NCI-H128 (cell line): Measurements from ENCODE around the gene CCDC69.
"Not testable (repeated sequence)": the region's sequence is repeated elsewhere in the genome, so short reads cannot be mapped to it uniquely, and the experiment has no call there.

ENCODE experiments used
- DNase-seq: peaks from one replicate; lab custom pipeline; 2025; ENCODE audit not compliant: unreplicated experiment; lab: John Stamatoyannopoulos, UW

Gene CCDC69

DNA sequence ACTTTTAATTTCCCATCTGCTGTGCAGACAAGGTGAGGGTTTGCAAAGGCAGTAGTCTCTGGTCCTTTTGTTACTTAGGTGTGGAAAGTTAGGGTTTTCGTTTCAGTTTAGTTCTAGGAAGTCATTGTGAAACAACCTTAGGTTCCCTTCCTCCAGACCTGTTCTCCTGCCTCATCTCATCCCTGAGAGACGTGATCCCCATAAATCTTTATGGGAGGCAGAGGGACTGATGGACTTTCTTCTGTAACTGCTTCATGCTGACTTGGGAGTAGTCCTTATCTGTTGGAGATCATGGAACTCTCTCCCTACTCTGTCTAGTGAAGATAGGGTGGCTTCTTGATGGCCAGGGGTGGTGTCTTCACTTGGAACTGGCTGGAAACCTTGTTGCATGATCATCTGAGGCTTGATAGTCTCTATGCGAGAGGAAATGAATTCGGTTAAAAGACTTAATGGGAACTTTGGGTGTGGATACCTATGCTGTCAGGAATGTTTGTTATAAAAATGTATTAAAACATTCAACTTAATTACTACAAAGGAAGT is 21.9 kb upstream of the CCDC69 start:
- DNase-seq: no peak

DNA sequence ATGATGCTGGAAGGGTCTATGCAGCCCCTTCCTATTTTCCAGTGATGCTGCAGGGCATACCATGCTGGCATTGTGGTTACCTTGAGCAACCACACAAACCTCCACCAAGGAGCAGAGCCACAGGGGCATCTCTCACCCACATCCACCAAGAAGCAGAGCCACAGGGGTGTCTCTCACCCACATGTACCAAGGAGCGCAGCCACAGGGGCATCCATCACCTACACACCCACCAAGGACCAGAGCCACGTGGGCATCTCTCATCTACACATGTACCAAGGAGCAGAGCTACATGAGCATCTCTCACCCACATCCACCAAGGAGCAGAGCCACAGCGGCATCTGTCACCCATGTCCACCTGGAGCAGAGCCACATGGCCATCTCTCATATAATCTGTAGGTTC is 20.3 kb upstream of the CCDC69 start:
- DNase-seq: no peak

DNA sequence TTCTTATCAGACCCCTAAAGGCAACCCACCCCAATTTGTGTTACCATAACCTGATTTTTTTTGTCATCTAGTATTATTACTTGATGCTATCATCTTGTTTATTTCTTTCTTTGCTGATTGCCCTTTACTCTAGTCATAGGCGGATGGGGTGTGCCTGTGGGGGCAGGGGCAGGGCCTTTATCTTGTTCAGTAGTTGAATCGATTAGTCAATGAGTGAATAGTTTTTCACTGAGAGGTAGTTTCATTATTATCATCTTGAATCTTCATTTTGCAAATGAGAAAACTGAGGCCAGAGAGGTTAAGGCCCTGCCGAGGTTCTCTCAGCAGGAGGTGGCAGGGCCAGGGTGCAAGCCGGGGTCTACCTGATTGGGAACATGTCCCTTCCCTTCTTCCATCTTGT is 19.7 kb upstream of the CCDC69 start:
- DNase-seq: no peak

DNA sequence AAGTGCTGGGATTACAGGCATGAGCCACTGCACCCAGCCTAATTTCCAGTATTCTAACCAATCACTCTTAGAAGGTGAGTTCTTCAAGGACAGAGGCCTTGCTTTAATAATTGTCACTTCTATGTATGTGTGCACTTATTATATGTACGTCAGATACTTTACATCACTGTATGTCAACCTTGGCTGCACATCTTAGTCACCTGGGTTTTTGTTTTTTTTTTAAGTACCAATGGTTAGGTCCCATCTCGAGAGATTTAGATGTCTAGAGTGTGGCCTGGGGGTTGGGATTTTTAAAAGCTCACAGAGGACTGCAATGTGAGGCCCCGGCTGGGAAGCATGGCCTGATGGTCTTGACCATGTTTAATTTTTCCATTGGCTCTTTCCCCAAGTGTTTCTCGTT is 19.2 kb upstream of the CCDC69 start:
- no peak for DNase-seq

DNA sequence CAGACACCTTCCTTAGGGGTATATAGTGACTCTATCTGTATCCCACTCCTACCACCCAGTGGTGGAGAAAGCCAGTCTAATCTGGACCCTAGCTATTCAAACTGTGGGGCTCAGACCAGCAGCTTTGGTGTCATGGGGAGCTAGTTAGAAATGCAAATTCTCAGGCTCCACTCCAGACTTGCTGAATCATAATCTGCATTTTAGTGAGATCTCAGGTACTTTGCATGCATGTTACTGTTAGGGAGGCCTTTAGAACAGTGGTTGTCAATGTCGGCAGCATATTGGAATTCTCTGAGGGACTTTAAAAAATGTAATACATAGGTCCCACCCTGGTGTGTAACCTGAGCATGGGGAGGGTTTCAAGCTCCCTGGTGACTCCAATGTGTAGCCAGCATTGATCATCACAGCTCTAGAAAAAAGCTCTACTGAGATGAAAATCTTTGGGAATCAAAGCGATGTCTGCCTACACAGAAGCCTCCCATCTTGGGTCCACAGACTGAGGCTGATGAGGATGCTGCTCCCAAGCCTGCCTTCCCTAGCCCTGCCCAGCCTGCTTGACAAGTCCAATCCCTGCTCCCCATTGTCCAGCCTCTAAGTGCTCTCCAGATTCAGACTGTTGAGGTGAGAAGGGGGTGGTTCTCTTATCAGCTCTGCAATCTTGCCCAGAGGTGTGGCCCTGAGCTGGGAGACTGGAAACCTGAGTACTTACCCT is 17.2 kb upstream of the CCDC69 start:
- DNase-seq: no peak

DNA sequence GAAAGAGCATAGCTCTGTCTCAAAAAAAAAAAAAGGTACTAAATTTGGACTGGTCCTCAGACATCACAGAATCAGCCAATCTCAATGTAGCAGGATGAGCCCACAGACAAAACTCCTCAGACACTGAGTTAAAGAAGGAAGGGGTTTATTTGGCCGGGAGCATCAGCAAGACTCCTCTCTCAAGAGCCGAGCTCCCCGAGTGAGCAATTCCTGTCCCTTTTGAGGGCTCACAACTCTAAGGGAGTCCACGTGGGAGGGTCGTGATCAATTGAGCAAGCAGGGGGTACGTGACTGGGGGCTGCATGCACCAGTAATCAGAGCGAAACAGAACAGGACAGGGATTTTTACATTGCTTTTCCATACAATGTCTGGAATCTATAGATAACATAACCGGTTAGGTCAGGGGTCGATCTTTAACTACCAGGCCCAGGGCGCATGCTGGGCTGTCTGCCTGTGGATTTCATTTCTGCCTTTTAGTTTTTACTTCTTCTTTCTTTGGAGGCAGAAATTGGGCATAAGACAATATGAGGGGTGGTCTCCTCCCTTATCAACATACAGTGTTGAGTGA is 16.5 kb upstream of the CCDC69 start:
- DNase-seq: not testable (repeated sequence)

DNA sequence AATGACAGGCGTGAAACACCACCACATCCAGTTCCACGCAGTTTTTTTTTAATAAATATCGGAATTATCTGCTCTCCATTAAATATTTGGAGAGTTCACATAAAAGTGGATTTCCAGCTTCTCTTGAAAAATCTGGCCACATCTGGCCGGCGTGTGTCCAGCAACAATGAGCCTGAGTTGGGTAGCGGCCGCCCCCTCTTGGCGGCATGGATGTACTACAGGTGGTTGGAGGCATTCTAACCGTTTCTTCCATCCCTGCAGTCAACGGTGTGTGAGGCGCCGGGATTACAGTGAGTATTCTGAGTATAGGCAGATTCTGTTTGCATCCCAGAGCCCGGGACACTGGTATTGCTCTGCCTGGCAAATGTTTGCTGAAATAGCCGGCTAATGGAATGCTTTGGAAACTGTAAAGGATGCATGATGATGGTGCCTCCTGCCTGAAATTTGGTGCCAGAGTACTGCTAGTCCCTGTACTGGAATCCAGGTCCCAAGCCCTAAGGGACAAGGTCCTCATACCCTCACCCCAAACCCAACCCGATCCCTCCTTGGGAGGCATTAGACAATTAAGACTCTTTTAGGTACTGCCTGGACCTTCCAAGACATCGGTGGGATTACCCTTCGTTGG is 15.5 kb upstream of the CCDC69 start:
- DNase-seq: no peak

DNA sequence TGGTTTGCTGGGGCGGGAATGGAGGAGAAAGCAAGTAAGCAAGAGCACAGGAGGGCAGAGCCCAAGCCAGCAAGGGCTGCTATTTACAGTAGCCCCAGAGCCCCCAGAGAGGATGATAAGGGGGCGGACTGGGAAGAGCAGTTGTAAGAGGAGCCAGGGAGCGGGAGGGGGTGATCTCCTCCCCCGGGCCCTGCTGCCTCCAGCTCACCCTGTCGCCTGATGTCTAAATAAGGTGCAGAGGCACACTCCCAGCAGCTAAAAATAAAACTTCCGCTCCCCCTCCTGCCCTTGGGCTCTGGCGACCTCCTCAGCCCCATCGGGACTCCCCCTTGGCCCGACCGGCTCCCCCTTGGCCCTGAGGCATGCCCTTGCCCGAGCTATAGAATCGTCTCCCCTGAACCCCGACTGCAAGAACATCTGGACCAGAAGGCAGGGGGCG is 14.4 kb upstream of the CCDC69 start:
- DNase-seq: no peak

DNA sequence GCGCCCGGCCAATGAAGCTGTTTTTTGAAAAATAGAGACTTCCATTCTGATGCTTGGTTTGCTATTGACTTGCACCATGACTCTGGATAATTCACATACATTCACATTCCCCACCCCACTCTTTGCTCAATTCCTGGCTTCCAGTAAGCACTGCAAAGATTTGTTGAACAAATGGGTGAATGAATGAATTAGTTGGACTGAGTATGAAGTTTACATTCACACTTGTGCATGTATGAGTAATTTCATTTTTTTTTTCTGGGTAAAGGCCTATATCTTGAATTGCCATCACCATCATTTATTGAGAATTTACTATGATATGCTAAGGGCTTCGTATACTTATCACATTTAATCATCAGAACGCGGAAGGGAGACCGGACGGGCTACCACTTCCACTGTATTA is 13.8 kb upstream of the CCDC69 start:
- no peak for DNase-seq

DNA sequence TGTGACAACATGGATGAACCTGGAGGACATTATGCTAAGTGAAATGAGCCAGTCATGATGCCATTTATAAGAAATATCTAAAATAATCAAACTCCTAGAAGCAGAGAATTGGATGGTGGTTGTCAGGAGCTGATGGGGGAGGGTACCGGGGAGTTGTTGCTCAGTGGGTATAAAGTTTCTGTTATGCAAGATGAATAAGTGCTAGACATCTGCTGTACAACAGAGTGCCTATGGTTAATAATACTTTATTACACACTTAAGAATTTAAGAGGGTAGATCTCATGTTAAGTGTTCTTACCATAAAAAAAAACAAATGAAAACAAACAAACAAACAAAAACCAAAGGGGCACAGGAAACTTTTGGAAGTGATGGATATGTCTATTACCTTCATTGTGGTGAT is 13.0 kb upstream of the CCDC69 start:
- no peak for DNase-seq

DNA sequence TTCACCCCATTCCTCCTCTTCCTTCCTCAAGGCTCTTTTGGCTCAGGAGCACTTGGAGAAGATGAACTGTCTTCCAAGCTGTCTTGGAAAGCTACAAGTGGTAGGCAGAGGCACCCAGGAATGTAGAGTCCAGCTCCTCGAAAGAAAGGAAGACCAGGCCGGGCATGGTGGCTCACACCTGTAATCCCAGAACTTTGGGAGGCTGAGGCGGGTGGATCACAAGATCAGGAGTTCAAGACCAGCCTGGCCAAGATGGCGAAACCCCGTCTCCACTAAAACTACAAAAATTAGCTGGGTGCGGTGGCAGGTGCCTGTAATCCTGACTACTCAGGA is 11.3 kb upstream of the CCDC69 start:
- DNase-seq: not testable (repeated sequence)

DNA sequence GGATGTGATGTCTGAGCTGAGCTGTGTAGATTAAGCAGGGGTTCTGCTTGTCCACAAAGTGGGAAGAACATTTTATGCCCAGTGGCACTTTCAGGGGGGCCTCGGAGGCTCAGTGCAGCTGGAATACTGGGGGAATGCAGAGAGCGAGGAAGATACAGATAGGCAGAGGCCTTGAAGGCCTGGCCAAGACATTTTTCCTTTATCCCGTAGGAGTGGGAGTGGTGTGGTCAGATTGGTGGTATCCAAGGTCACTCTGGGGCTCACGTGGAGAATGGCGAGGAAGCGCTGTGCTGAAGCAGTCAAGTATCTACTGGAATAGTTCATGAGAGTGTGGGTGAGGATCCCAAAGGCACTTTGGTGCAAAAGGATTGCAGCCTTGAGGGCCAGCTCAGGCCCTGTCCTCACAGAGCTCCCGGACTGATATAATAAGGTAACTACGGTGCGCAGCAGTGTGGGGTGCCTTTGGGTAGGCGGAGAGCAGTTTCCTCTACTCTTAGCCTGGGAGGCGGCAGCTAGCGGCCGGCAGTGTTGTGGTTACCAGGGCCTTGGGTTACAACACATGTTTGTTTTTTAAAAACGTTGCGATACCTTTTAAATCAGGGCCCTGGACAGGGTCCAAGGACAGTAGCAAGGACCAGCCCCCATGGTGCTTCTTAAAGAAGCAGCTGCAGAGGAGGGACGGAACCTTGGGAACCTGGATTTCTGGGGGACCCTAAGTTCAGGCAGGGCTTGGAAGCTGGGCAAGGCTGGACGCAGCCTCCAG is 10.8 kb upstream of the CCDC69 start:
- DNase-seq: no peak

DNA sequence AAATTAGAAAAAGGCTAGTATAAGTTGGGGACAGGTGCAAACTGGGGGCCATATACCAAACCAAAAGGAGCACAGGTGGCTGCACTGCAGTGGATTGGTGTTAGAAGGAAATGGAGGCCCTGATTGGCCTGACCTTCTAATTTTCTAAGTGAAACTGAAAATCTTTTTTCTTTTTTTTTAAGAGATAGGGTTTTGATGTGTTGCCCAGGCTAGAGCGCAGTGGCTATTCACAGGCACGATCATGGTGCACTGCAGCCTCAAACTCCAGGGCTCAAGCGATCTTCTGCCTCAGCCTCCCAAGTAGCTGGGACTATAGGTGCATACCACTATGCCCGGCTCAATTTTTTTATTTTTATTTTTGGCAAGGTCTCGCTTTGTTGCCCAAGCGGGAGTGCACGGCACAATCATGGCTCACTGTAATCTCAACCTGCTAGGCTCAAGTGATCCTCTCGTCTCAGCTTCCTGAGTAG is 9.8 kb upstream of the CCDC69 start:
- no peak for DNase-seq

DNA sequence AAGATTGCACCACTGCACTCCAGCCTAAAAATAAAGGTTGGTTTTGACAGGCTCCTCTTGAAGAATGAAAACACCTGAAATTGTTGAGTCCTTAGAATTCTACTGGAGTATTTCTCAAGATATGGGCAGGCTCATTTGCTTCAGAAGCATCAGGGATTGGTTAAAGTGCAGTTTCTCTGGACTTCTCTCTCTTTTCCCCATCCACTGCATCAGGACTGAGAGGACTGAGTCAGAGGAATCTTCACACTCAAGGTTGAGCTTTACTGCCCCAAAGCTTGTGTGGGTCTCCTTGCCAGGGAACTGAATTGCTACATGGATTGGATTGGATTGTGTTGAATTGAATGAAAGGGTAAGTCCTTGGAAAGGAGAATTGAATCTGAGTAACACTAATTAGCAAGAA is 7.5 kb upstream of the CCDC69 start:
- no peak for DNase-seq

DNA sequence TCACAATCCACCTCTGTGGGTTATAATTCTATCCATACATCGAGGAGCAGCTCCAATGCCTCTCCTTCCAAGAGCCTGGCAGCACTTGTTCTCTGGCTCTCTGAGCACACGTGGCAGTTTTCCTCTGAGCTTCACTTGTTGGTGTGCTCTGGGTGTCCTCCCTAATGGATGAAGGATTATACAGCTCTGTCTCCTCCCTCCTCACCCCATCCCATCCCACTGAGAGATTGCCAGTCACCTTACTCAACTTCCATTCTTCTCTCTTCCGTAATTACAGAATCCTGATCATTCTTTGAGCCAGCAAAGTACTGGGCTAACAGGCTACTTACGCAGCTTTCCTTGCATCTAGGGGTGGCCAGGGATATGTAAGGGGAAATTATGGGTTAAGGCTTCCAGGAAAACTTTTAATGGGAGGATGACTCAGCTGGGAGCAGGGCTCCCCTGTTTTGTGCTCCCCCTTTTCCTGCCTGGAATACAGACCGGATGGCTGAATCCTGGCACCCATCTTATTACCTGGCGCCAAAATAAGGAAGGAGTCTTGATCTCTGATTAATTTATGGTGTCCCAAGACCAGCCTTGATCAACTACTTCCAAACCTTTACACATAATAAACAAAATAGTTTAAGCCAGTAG is 6.3 kb upstream of the CCDC69 start:
- no peak for DNase-seq

DNA sequence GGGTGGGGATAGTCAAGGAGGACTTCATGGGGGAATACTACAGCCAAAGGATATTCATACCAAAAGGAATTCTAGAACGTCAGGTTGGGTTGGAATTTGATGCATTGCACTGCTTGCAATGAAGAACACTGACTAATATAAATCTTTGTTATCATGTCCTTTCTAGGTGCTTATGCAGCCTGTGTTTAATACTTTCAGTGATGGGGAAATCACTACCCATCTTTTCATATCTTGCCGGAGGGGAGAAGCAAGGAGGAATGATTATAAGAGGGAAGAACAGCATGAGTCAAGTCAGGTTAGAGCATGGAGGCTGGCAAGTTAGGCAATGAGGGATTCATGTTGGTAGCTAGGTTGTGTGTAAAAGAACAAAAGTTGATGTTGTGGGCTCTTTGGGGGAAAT is 5.1 kb upstream of the CCDC69 start:
- DNase-seq: no peak

DNA sequence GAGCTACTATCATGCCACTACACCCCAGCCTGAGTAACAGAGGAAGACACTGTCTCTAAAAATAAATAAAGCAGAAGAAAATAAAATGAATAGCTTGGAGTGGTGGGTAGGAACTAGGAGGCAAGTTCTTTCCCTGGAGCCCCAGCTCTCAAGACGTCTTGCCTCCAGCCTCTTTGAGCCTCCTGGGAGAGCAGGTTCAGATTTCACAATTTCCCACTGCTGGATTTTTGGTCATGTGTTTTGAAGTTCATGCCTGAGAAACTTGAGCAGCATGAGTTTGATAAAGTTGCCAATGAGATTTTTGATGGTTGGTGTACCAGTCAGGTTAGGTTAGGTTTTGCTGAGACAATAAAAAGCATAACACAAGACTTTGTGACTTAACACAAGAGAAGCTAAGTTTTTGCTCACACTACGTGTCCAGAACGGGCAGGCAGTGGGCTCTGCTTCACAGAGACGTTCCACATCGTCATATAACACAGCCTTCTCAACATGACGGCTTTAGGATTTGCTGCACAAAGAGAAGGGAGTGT is 4.1 kb upstream of the CCDC69 start:
- no peak for DNase-seq

DNA sequence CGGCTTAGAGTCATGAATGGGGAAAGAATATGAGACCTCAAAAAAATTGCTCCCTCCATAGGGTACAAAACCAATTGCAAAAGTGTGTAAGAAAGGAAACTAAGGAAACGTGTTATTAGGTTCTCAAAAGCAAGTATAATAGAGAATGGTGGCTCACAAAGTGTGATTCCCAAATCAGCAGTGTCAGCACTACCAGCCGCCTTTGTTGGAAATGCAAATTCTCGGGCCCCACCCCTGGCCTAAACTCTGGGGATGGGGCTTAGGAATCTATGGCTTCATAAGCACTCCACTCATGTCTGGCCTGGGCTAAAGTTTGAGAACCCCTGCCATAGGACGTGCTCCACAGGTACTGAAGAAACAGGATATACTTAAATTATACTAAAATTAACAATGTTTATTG is 1.6 kb upstream of the CCDC69 start:
- DNase-seq: no peak

DNA sequence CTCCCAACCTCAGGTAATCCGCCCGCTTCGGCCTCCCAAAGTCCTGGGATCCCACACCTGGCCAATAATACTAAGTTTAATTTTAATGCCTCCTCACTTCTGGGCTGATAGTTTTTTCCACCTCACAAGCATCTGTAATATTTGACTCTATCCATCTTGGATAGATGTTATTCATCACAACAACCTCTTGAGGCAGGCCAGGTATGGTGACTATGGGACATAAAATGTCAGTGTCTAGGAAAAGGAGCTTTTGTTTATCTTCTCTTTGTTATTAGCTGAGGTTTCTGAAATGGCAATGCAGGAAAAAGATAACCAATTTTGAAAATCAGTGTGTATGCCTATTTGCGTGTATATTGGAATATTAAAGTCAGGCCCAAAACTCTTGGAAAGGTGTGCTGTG is 1.2 kb upstream of the CCDC69 start:
- no peak for DNase-seq

DNA sequence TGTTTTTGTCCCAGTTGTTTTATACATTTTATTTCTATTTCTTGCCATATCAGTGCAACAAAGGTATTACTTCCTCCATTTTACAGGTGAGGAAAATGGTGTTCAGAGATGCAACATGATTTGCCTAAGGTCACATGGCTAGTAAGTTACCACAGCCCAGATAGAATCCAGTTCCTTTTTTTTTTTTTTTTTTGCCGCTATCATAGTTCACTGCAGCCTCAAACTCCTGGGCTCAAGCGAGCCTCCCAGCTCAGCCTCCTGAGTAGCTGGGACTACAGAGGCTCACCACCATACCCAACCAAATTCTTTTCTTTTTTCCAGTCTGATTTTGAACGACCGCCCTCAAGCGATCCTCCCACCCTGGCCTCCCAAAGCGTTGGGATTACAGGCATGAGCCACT is 480 bp upstream of the CCDC69 start:
- no peak for DNase-seq
